Medulla oblongata (tissue), 1 donor: Measurements from ENCODE around the gene ELOVL2.

Experiments used
- DNase-seq: peaks from one replicate; pipeline ENCODE4 v3.0.0-alpha.2; 2015; ENCODE audit errors: extremely low spot score

The ELOVL2 gene

GRCh38 chr6:10977231-10977968 is 66.7 kb downstream of the ELOVL2 start:
- DNase-seq, result no peak

DNA sequence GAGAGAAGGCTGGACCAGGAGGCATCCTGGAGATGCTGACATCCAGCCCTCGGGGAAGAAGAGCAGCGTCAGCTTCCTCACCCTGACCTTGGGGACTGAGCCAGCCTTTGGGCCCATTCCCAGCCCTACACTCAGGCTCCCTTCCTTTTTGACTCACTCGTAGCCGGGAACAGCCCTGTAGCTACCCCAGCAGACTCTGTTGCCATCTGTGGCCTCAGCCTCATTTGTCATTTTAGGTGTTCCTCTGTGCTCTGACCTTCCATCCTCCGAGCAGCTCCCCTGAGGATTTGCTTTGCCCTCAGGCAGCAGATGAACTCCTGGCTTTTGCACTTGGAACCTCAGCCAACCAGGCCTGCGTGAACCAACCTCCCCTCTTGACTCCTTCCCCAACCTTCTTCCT is 67.5 kb downstream of the ELOVL2 start:
- no peak for DNase-seq

DNA sequence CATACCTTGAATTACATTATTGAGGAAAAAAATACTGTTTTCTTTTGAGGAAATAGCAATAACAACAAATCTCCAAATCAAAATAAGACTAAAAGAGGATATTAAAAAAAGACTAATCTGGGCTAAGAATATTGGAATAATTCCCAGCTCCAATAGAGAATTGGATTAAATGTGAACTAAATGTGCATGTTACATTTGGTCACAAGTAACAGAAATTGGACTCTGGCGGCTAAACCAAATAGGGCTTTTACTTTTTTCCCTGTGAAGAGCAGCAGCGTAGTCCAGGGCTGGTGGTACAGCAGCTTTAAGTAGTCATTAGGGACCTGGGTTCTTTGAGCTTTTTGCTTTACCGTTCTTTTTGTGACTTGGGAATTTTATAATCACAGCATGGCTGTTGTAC is 71.9 kb downstream of the ELOVL2 start:
- no peak for DNase-seq

DNA sequence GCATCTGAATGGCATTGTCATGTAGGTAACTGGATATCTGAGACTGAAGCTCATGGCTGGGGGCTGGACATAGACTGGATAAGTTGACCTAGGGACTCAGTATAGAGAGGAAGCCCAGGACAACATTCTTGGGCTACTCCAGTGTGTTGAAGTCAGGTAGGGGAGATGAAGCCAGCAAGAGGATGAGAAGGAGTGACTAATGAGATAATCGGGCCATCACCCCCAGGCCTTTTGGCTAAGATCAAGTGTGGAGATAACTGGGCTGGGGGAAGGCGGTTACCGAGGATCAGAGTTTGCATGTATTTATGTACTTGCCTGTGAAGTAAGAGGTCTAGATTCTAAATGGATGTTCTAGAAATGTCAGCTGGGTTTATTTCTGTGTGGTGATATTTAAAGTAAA is 73.4 kb downstream of the ELOVL2 start:
- DNase-seq, result no peak

- no peak for DNase-seq
Measured at GRCh38 chr6:10968776-10969175, 75.3 kb downstream of the ELOVL2 start.

- no peak for DNase-seq
Measured at GRCh38 chr6:10964684-10965083, 79.4 kb downstream of the ELOVL2 start.

GRCh38 chr6:10963113-10963512 is 81.0 kb downstream of the ELOVL2 start:
- DNase-seq, result no peak

- DNase-seq, result no peak
Measured at GRCh38 chr6:10962673-10963072, 81.4 kb downstream of the ELOVL2 start.

DNA sequence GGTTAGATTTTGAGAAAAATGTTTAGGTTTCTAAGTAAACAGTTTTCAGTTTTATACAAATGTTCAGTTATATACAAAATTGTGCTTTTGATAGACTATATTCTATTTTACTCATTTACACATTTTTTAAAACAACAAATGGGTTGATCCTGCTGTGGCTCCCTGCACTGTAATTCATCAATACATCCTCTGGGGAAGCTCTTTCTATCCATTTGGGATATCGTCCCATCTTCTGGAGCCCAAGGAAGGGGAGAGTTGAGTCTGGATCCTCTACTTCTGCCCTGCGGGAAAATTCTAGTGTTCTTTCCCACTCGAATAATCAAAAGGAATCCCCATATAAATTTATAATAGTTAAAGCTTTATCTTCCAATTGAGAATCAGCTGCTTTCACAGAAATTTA is 82.3 kb downstream of the ELOVL2 start:
- no peak for DNase-seq

DNA sequence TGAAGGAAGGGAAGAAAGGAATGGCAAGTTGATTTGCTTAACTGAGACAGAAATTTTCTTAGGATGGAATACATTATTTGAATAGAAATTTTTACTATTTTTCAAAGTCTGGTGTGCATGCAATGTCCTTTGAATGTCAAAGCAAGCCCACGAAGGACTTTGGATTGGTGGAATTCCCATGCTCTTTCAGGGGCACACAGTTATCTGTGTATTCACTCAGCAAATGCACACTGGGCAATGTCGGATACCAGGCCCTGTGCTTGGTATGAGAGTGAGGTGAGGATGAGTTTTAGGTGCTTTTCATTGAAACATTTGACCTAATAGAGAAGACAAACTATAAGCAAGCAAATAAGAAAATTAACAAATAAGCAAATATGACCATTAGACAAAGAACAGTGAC is 83.9 kb downstream of the ELOVL2 start:
- DNase-seq, result no peak

GRCh38 chr6:10957414-10957886 is 86.7 kb downstream of the ELOVL2 start:
- no peak for DNase-seq

DNA sequence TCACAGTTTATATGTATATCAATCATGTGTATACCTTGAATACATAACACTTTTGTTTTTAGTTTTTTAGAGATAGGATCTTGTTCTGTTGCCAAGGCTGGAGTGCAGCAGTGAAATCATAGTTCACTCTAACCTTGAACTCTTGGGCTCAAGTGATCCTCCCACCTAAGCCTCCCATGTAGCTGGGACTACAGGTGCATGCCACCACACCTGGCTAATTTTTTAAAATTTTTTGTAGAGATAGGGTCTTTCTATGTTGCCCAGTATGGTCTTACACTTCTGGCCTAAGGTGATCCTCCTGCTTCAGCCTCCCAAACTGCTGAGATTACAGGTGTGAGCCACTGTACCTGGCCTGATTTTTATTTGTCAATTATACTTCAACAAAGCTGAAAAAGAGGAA is 87.3 kb downstream of the ELOVL2 start:
- no peak for DNase-seq

- peak; percentile 63 for DNase-seq
Measured at GRCh38 chr6:10954590-10955010, 89.5 kb downstream of the ELOVL2 start.

DNA sequence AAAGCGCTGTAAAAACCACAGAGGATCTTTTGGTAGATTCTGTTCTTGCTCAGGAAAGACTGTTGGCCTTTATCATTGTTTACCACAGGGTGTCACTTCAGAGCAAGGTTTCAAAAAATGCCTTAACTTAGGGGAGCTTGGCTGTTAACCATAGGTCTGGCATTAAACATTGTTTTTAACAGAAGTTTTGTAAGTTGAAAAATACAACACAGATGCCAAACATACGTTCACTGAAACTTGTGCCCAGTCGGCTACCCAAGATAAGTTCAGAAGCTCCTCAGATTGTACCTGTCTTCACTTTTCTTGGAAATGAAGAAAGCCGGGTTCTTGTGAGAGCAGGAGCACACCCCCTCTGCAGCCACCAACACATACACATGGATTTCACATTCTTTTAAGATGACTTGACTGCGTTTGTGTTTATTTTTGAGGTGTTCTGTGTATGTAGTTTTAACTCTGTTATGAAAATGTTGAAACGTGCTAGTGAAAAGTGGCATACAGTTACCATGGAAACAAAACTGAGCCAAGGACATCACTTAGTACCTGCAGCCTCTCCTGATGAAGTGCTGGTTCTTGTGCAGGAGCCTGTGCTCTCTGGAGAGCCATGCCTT is 92.3 kb downstream of the ELOVL2 start:
- peak; percentile 67 for DNase-seq

DNA sequence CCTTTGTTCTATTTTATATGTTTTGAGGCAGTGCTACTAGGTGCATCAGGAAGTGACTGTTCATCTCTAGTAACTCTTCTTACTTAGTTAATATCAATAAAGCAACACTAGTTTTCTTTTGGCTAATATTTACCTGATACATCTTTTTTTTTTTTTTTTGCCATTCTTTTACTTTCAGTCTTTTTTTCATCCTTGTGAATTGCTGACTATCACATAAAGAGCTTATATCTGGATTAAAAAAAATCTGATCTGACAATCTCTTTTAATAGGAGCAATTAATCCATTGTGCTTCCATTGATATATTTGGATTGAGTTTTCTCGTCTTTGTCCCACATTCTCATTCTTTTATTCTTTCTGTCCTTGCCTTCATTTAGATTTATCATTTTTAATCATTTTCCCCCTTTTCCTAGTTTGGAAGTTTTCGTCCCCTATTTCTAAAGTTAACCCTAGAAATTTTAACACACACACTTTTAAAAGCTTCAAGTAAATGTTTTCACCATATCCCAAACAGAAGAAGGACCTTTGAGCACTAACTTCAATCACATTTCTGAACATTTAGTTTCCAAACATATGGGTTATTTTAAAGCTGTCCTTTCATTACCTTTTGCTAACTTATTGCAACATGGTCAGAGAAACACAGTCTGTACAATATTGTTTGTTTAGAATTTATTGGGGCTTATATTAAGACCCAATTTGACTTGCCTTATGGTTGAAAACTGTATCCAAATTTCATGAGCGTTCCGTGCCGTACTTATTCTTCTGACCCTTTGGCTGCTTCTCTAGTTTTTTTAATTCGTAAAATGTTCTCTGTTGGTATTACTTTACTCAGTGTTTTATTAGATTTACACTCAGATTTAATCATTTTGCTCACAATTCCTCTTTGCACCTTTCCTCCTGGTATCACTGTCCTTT is 94.3 kb downstream of the ELOVL2 start:
- DNase-seq, result no peak

GRCh38 chr6:10947966-10948365 is 96.1 kb downstream of the ELOVL2 start:
- no peak for DNase-seq

DNA sequence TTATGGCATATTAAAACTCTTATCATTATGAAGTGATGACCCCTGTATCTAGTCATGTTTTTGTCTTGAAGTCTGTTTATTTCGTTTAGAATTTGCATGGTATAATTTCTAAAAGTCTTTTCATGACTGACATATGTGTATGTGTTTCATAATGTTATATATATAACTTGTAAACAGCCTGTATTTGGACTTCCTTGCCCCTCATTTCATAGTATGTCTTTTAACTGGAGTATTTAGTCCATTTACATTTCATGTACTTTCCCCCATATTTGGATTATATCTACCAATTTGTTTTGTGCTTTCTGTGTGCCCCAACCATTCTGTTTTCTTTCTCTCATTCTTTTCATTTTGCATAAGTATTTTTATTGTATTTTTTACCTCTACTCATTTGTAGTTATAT is 98.3 kb downstream of the ELOVL2 start:
- DNase-seq, result no peak

GRCh38 chr6:10939840-10940239 is 104.3 kb downstream of the ELOVL2 start:
- no peak for DNase-seq

DNA sequence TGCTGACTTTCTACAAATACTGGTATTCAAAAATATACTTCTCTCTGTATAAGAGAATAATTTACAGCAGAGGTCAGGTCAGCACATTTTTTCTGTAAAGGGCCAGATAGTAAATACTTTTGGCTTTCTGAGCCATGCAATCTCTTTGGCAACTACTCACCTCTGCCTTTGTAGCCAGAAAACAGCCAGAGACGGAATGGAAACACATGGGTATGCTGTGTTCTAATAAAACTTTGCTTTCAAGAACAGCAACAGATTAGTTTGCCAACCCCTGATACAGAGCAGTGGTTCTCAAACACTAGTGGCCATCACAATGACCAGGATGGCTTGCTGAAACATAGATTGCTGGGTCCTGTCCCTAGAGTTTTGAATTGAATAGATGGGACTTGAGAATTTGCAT is 111.0 kb downstream of the ELOVL2 start:
- no peak for DNase-seq
